22Rv1 (cell line): Measurements from ENCODE around the gene ATP2B2.

Experiments
- CTCF ChIP-seq: fragments of 450-650 bp; IDR thresholded peaks from 2 replicates; pipeline ENCODE4 v1.5.1; 2017; ENCODE audit warnings: mild to moderate bottlenecking
- ZFX ChIP-seq: fragments of 450-650 bp; IDR thresholded peaks from 2 replicates; pipeline ENCODE4 v1.6.1; 2017; ENCODE audit warnings: antibody characterized with exemption, borderline replicate concordance

- no peak for TF ChIP-seq CTCF
- no peak for TF ChIP-seq ZFX
Observed at GRCh38 chr3:10340046-10340445, 165.3 kb downstream of the ATP2B2 start.
